H9 (cell line): ENCODE data around the gene TNIK. TPM values are rescaled to one million over a fixed set of nuclear protein-coding genes. Genes with fewer than 3 reads are reported as not detected.

Source experiments
- DNase-seq: peaks from one replicate; pipeline ENCODE4 v3.0.0-alpha.2; 2017
- H2AFZ ChIP-seq: one replicate; pipeline ENCODE4 v1.6.1; 2013; ENCODE audit warnings: mild to moderate bottlenecking, low read length, control low read depth, moderate library complexity
- H2AK5ac ChIP-seq: 2 replicates; pipeline ENCODE4 v1.6.1; 2013; ENCODE audit warnings: low read length, control low read depth, mixed read lengths; ENCODE audit not compliant: insufficient read length
- H2BK120ac ChIP-seq: one replicate; pipeline ENCODE4 v1.6.1; 2013; ENCODE audit warnings: low read depth, mild to moderate bottlenecking, low read length, control low read depth, inconsistent platforms; ENCODE audit not compliant: poor library complexity, severe bottlenecking
- H2BK12ac ChIP-seq: 2 replicates; pipeline ENCODE4 v1.6.1; 2013; ENCODE audit warnings: low read length, control low read depth, mixed read lengths, low read depth; ENCODE audit not compliant: insufficient read length
- H2BK15ac ChIP-seq: 2 replicates; pipeline ENCODE4 v1.6.1; 2013; ENCODE audit warnings: low read depth, low read length, control low read depth
- H2BK20ac ChIP-seq: one replicate; pipeline ENCODE4 v1.6.1; 2013; ENCODE audit warnings: low read depth, mild to moderate bottlenecking, low read length, control low read depth, inconsistent platforms; ENCODE audit not compliant: poor library complexity, severe bottlenecking
- H2BK5ac ChIP-seq: 2 replicates; pipeline ENCODE4 v1.6.1; 2013; ENCODE audit warnings: low read length, control low read depth, mixed read lengths; ENCODE audit not compliant: insufficient read length
- H3K14ac ChIP-seq: 2 replicates; pipeline ENCODE4 v1.6.1; 2013; ENCODE audit warnings: low read length, control low read depth; ENCODE audit not compliant: insufficient read depth
- H3K18ac ChIP-seq: 2 replicates; pipeline ENCODE4 v1.6.1; 2013; ENCODE audit warnings: low read depth, mild to moderate bottlenecking, mixed read lengths, low read length, control low read depth; ENCODE audit not compliant: insufficient read length
- H3K23ac ChIP-seq: 2 replicates; pipeline ENCODE4 v1.6.1; 2013; ENCODE audit warnings: low read length, control low read depth, mixed read lengths, low read depth; ENCODE audit not compliant: insufficient read length
- H3K23me2 ChIP-seq: 2 replicates; pipeline ENCODE4 v1.6.1; 2013; ENCODE audit warnings: low read depth, mild to moderate bottlenecking, mixed read lengths, low read length, control low read depth; ENCODE audit not compliant: insufficient read length, poor library complexity, severe bottlenecking
- H3K27ac ChIP-seq: 2 replicates; pipeline ENCODE4 v1.5.1; 2013; ENCODE audit warnings: low read length, control low read depth, mixed read lengths, low read depth; ENCODE audit not compliant: insufficient read length
- H3K27me3 ChIP-seq: 2 replicates; pipeline ENCODE4 v1.6.1; 2013; ENCODE audit warnings: low read length, control low read depth, inconsistent platforms; ENCODE audit not compliant: insufficient read depth
- H3K4ac ChIP-seq: 2 replicates; pipeline ENCODE4 v1.6.1; 2013; ENCODE audit warnings: low read depth, mild to moderate bottlenecking, control low read depth, inconsistent platforms, low read length, moderate library complexity
- H3K4me1 ChIP-seq: 2 replicates; pipeline ENCODE4 v1.6.1; 2013; ENCODE audit warnings: low read length, control low read depth, inconsistent platforms; ENCODE audit not compliant: insufficient read depth
- H3K4me2 ChIP-seq: 2 replicates; pipeline ENCODE4 v1.6.1; 2013; ENCODE audit warnings: low read length, control low read depth, mixed read lengths; ENCODE audit not compliant: insufficient read length, insufficient read depth
- H3K56ac ChIP-seq: 2 replicates; pipeline ENCODE4 v1.6.1; 2013; ENCODE audit warnings: low read depth, mild to moderate bottlenecking, mixed read lengths, low read length, control low read depth; ENCODE audit not compliant: insufficient read length
- H3K79me1 ChIP-seq: 2 replicates; pipeline ENCODE4 v1.6.1; 2013; ENCODE audit warnings: low read depth, mild to moderate bottlenecking, moderate library complexity, low read length, control low read depth, inconsistent platforms; ENCODE audit not compliant: insufficient read depth, poor library complexity, severe bottlenecking
- H3K79me2 ChIP-seq: 2 replicates; pipeline ENCODE4 v1.6.1; 2013; ENCODE audit warnings: low read length, control low read depth, inconsistent platforms; ENCODE audit not compliant: insufficient read depth
- H3K9ac ChIP-seq: 2 replicates; pipeline ENCODE4 v1.6.1; 2013; ENCODE audit warnings: low read length, control low read depth, mixed read lengths; ENCODE audit not compliant: insufficient read length; ENCODE audit errors: extremely low read depth
- H3K9me3 ChIP-seq: one replicate; pipeline ENCODE4 v1.6.1; 2013; ENCODE audit warnings: low read depth, low read length, inconsistent platforms; ENCODE audit not compliant: control insufficient read depth
- H3T11ph ChIP-seq: one replicate; pipeline ENCODE4 v1.6.1; 2013; ENCODE audit warnings: mild to moderate bottlenecking, low read length, control low read depth, inconsistent platforms
- H4K20me1 ChIP-seq: one replicate; pipeline ENCODE4 v1.6.1; 2013; ENCODE audit not compliant: control insufficient read depth, insufficient read length, insufficient read depth
- H4K5ac ChIP-seq: 2 replicates; pipeline ENCODE4 v1.6.1; 2013; ENCODE audit warnings: low read depth, mild to moderate bottlenecking, mixed read lengths, low read length, control low read depth; ENCODE audit not compliant: insufficient read length
- H4K8ac ChIP-seq: replicated peaks from 2 replicates; pipeline ENCODE4 v1.6.1; 2013; ENCODE audit warnings: low read length, control low read depth, mixed read lengths, low read depth; ENCODE audit not compliant: insufficient read length
- H4K91ac ChIP-seq: 2 replicates; pipeline ENCODE4 v1.6.1; 2013; ENCODE audit warnings: low read depth, mild to moderate bottlenecking, moderate library complexity, mixed read lengths, low read length, control low read depth; ENCODE audit not compliant: insufficient read length
- H3K27ac Mint-ChIP-seq, 3 experiments: 2 replicates in 2 of 3; 3 replicates in 1 of 3; pipeline ENCODE4 v1.8.0; 2020 to 2021; ENCODE audit warnings: mixed read lengths in 3 of 3, mild to moderate bottlenecking in 1 of 3, moderate library complexity in 1 of 3
- H3K27me3 Mint-ChIP-seq: 2 replicates; pipeline ENCODE4 v1.8.0; 2021; ENCODE audit warnings: low read depth, mild to moderate bottlenecking, moderate library complexity, mixed read lengths
- H3K36me3 Mint-ChIP-seq, 3 experiments: 2 replicates in 2 of 3; 3 replicates in 1 of 3; pipeline ENCODE4 v1.8.0; 2020 to 2021; ENCODE audit warnings: low read depth in 3 of 3, mixed read lengths in 3 of 3; ENCODE audit not compliant: insufficient read depth in 1 of 3
- H3K4me1 Mint-ChIP-seq, 2 experiments: 2 replicates each; pipeline ENCODE4 v1.8.0; 2020; ENCODE audit warnings: mixed read lengths in 2 of 2
- H3K4me3 Mint-ChIP-seq, 2 experiments: 2 replicates in 1 of 2; 3 replicates in 1 of 2; pipeline ENCODE4 v1.8.0; 2020 to 2021; ENCODE audit warnings: mild to moderate bottlenecking in 2 of 2, mixed read lengths in 2 of 2, moderate library complexity in 1 of 2
- H3K9me3 Mint-ChIP-seq, 2 experiments: 2 replicates in 1 of 2; 3 replicates in 1 of 2; pipeline ENCODE4 v1.8.0; 2020; ENCODE audit warnings: mild to moderate bottlenecking in 2 of 2, mixed read lengths in 2 of 2, moderate library complexity in 1 of 2
- CTCF ChIP-seq: fragments of 200-600 bp; sonication (generic); conservative IDR thresholded peaks from 3 replicates; pipeline ENCODE4 v1.8.0; 2021; ENCODE audit warnings: antibody characterized with exemption, mild to moderate bottlenecking
- WGBS: extraction: QIAGEN DNeasy Blood & Tissue Kit; methylation state at CpG from one replicate; pipeline ENCODE4 v1.1.7; 2013; ENCODE audit warnings: missing lambda C conversion rate, low lambda C conversion rate, mixed read lengths; ENCODE audit not compliant: insufficient read length; ENCODE audit errors: extremely low coverage; 5-methylcytosine and 5-hydroxymethylcytosine counted together
- total RNA-seq: library from RNA; stranded (reverse); gene quantifications from 2 replicates; pipeline ENCODE4 v1.2.1, GENCODE V29; 2021

TNIK gene
- total RNA-seq, 1 experiment from 2014 or later, result 15.9 TPM

- Histone ChIP-seq H3K23me2 (no peaks in the 10 kb centered on the region), H3K79me2 (peaks cover 11% of the 10 kb centered on the region; the same call in 1 of the 2 replicates), H4K8ac (no peak overlapping the region), H2BK5ac (no peak overlapping the region), H3K27me3 (no peaks in the 10 kb centered on the region), H3K4ac (no peak overlapping the region), H3K27ac (no peak overlapping the region), H2AFZ (no peak overlapping the region), H3K79me1 (no peaks in the 10 kb centered on the region), H3K9ac (no peak overlapping the region), H2BK12ac (no peak overlapping the region), H2BK20ac (no peak overlapping the region), H3K4me1 (peaks cover 31% of the 10 kb centered on the region), H3T11ph (no peak overlapping the region), H4K91ac (no peak overlapping the region), H3K9me3 (no peaks in the 10 kb centered on the region), H4K20me1 (no peaks in the 10 kb centered on the region), H3K18ac (no peak overlapping the region), H4K5ac (no peak overlapping the region), H3K23ac (no peak overlapping the region), H3K4me2 (no peak overlapping the region), H2AK5ac (no peak overlapping the region), H2BK120ac (no peak overlapping the region), H2BK15ac (no peak overlapping the region), H3K56ac (no peak overlapping the region), H3K14ac (no peak overlapping the region)
- H3K36me3 Mint-ChIP-seq, result no peaks in the 10 kb centered on the region
- H3K9me3 Mint-ChIP-seq, result no peaks in the 10 kb centered on the region
- no peak overlapping the region for H3K4me3 Mint-ChIP-seq
- no peak overlapping the region for H3K27ac Mint-ChIP-seq
- TF ChIP-seq CTCF, result no peak
- H3K4me1 Mint-ChIP-seq, result peaks cover 49 to 61% of the 10 kb centered on the region in 2 experiments
- WGBS, result no CpG with 5 or more reads among the region's 3 CpGs
- no peak for DNase-seq
- H3K27me3 Mint-ChIP-seq, result no peaks in the 10 kb centered on the region
Observed at GRCh38 chr3:171380711-171381425, 79.3 kb downstream of the TNIK start.
